Heart left ventricle (tissue), 16 donors: ENCODE measurements around the gene PGA4. TPM values are rescaled to one million over a fixed set of nuclear protein-coding genes. Genes with fewer than 3 reads are reported as not detected.
"Not testable (repeated sequence)": the region's sequence is repeated elsewhere in the genome, so short reads cannot be mapped to it uniquely, and the experiment has no call there.

Experiments used
- ATAC-seq, 4 donors: fragments of 200-7000 bp; cut with Tn5 transposase; one replicate each; pipeline ENCODE4 v1.9.1; 2020 to 2022; ENCODE audit warnings: moderate library complexity in 4 of 4, mild to moderate bottlenecking in 3 of 4, moderate number of reproducible peaks in 1 of 4
- DNase-seq, 5 donors: peaks; one replicate each; pipeline ENCODE4 v3.0.0-alpha.2; 2020
- H3K27ac ChIP-seq, 12 donors: fragments of 200-600 bp; sonication (generic) in 4 of 12; one replicate each; pipeline versions ENCODE4 v1.5.0 to v1.8.0; 2016 to 2022; ENCODE audit warnings: mild to moderate bottlenecking in 2 of 12
- H3K27me3 ChIP-seq, 9 donors: fragments of 200-600 bp; sonication (generic) in 2 of 9; one replicate each; pipeline versions ENCODE4 v1.5.1 to v1.8.0; 2016 to 2022; ENCODE audit warnings: mild to moderate bottlenecking in 3 of 9
- H3K36me3 ChIP-seq, 9 donors: fragments of 200-600 bp; sonication (generic) in 2 of 9; one replicate each; pipeline versions ENCODE4 v1.5.0 to v1.8.0; 2018 to 2022; ENCODE audit warnings: mild to moderate bottlenecking in 2 of 9
- H3K4me1 ChIP-seq, 12 donors: fragments of 200-600 bp; sonication (generic) in 4 of 12; one replicate each; pipeline versions ENCODE4 v1.5.0 to v1.8.0; 2016 to 2022; ENCODE audit warnings: mild to moderate bottlenecking in 3 of 12
- H3K4me3 ChIP-seq, 12 donors: fragments of 200-600 bp; sonication (generic) in 4 of 12; one replicate each; pipeline versions ENCODE4 v1.5.0 to v1.8.0; 2017 to 2022; ENCODE audit warnings: mild to moderate bottlenecking in 9 of 12, moderate library complexity in 4 of 12
- H3K9me3 ChIP-seq, 12 donors: fragments of 200-600 bp; sonication (generic) in 4 of 12; one replicate each; pipeline versions ENCODE4 v1.5.0 to v1.8.0; 2016 to 2022; ENCODE audit warnings: mild to moderate bottlenecking in 1 of 12
- POLR2A ChIP-seq, 2 donors: fragments of 450-650 bp; IDR thresholded peaks; one replicate each; pipeline ENCODE4 v1.6.1; 2017; ENCODE audit warnings: antibody characterized with exemption in 2 of 2, mild to moderate bottlenecking in 2 of 2, moderate library complexity in 2 of 2
- WGBS, 4 donors: extraction: QIAGEN DNeasy Blood & Tissue Kit in 2 of 4; methylation state at CpG; one replicate each; pipeline versions ENCODE4 v1.1.5 to v1.1.7; 2013 to 2018; 5-methylcytosine and 5-hydroxymethylcytosine counted together
- intact Hi-C, 10 donors: fragments of 100-400 bp; cut with DNase I; formaldehyde crosslinking; loops; one replicate each; pipeline versions ENCODE4 v1.11.1 to v1.14.2; 2022
- polyA plus RNA-seq, 2 donors: library from polyadenylated mRNA; stranded (reverse); fragments of 200-250 nt; gene quantifications; one replicate each; pipeline ENCODE4 v1.2.3, GENCODE V29; 2013
- total RNA-seq, 9 donors: library from RNA; depleted of rRNA in 2 of 9; stranded (reverse); fragments of >200 nt in 2 of 9; fragmentation: NEBNext Ultra II Directional in 3 of 9; extraction: Animal tissue kit (Norgen Biotek cat#: 25700) in 3 of 9; gene quantifications; one replicate each; pipeline versions ENCODE4 v1.1.0 to v1.2.4, GENCODE V29; 2016 to 2023
- TF ChIP-seq, protein P1 (sequence below), 12 donors: fragments of 200-600 bp; sonication (generic) in 4 of 12; IDR thresholded peaks; one replicate each; pipeline versions ENCODE4 v1.5.0 to v1.8.0; 2018 to 2022; ENCODE audit warnings: antibody characterized with exemption in 12 of 12, mild to moderate bottlenecking in 5 of 12
- donor health status: ischemic (EF 13 %, LVEDD 7.1; RV severe dilation, severe dysfunction).
- donor health status: healthy with polysubstance abuse.
- donor health status: DM: no; HTN: yes; CAD: no.
- donor health status: DM: no; HTN: no; CAD: no.
- donor health status: ischemic (EF 25% LVEDD 6.9; RV normal size, moderate dysfunction).
- donor health status: ischemic (EF 25% LVEDD 5.7; RV mildly dilated, moderate dysfunction).
- donor health status: healthy.
- donor health status: DM: yes; HTN: yes; CAD: no.
- donor health status: ischemic (EF 35%, LVEDD 5.7; RV mildly dilated, moderate dysfunction).
- donor health status: nonischemic (EF 11% LVEDD 7.7; RV severe dilation, severe dysfunction).
- donor health status: DM: yes; HTN: yes; CAD: no.
- donor health status: PGD.
- donor health status: ischemic (EF 29% LVEDD 5.4; RV normal size, mild dysfunction).
- donor health status: nonischemic (EF 23%, LVEDD 6.1; RV moderate dilation, normal function).

Gene PGA4
- total and polyA plus RNA-seq, 11 donors = 0.21 to 5.9 (median 1.0) TPM; not detected in 3

DNA sequence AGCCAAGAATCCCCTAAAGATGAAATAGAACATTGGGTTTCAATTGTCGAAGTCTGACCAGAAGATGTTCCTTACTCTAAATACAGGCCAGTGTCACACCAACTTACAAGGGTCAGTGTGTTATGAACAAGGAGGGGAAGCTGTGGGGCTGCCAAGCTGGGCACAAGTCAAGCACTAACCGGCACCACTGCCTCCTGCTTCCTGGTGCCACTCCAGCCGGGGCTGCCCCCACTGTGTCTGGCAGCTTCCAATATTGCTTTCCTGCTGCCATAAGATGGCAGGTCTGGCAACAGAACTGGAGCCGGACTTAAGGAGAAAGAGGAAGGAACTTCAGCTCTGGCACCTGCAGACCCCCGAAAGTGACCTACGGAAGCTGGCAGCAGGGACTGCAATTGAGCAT is 47.2 kb upstream of the PGA4 start:
- H3K4me3 ChIP-seq = no peak overlapping the region
- peaks cover 0 to 10% (median 0%) of the 10 kb centered on the region in 9 donors for H3K27me3 ChIP-seq
- no peak for DNase-seq
- intact Hi-C loops = no loop called here
- H3K4me1 ChIP-seq = peaks cover 0 to 14% (median 0%) of the 10 kb centered on the region in 12 donors
- no peak overlapping the region for H3K27ac ChIP-seq
- H3K9me3 ChIP-seq = no peaks in the 10 kb centered on the region
- 75 to 86% (median 77%) methylated on average over 6 of the region's 6 CpGs for WGBS, 4 donors
- no peak for TF ChIP-seq POLR2A (IDR thresholded peaks at IDR 0.05)
- TF ChIP-seq, protein P1, sequence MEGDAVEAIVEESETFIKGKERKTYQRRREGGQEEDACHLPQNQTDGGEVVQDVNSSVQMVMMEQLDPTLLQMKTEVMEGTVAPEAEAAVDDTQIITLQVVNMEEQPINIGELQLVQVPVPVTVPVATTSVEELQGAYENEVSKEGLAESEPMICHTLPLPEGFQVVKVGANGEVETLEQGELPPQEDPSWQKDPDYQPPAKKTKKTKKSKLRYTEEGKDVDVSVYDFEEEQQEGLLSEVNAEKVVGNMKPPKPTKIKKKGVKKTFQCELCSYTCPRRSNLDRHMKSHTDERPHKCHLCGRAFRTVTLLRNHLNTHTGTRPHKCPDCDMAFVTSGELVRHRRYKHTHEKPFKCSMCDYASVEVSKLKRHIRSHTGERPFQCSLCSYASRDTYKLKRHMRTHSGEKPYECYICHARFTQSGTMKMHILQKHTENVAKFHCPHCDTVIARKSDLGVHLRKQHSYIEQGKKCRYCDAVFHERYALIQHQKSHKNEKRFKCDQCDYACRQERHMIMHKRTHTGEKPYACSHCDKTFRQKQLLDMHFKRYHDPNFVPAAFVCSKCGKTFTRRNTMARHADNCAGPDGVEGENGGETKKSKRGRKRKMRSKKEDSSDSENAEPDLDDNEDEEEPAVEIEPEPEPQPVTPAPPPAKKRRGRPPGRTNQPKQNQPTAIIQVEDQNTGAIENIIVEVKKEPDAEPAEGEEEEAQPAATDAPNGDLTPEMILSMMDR (IDR thresholded peaks at IDR 0.05) = no peak
- no peak for ATAC-seq
- H3K36me3 ChIP-seq = no peaks in the 10 kb centered on the region

DNA sequence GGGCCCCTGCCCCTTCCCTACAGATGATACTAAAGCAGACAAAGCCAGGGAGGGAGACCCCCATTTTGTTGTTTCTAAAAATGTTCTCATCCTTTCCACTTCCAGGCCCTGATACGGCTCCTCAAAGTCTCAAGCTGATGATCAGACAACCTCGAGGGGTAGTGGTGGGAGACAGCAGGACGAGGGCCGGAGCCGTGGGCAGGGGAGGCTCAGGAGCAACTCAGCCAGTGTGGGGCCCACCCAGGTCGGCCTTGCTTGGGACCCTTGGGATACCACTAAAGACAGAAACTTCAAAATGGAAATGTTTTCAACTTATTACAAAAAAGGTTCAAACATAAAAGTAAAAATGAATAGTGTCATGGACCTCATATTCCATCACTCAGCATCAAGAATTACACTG is 45.7 kb upstream of the PGA4 start:
- WGBS, 4 donors = 48 to 61% (median 50%) methylated on average over 6 of the region's 6 CpGs

DNA sequence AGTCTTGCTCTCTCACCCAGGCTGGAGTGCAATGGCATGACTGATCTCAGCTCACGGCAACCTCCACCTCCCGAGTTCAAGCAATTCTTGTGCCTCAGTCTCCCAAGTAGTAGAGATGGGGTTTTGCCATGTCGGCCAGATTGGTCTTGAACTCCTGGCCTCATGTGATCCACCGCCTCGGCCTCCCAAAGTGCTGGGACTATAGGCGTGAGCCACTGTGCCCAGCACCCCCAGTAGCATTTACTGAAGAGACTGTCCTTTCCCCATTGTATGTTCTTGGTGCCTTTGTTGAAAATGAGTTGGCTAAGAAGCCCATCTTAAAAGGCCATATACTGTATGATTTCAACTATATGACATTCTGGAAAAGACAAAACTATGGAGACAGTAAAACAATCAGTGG is 41.9 kb upstream of the PGA4 start:
- H3K4me3 ChIP-seq, ATAC-seq, H3K27ac ChIP-seq, H3K4me1 ChIP-seq, H3K9me3 ChIP-seq, DNase-seq, H3K27me3 ChIP-seq, H3K36me3 ChIP-seq: not testable (repeated sequence)
- WGBS, 4 donors = 88 to 97% (median 92%) methylated on average over 6 of the region's 6 CpGs
- intact Hi-C loops = loop anchor here in 3 of 10 donors (5.0 to 10.0 kb wide), 3 partner anchors 48 to 405 kb away; no protein-coding TSS in a partner anchor

More for the DNA sequence above, 45.7 kb upstream of the PGA4 start:
- DNase-seq (no peak), ATAC-seq (no peak)
- intact Hi-C loops = no loop called here
- H3K4me1 ChIP-seq = peaks cover 0 to 14% (median 0%) of the 10 kb centered on the region in 12 donors
- TF ChIP-seq POLR2A (IDR thresholded peaks at IDR 0.05) = no peak
- TF ChIP-seq, protein P1 (IDR thresholded peaks at IDR 0.05) = no peak
- no peak overlapping the region for H3K4me3 ChIP-seq
- no peak overlapping the region for H3K27ac ChIP-seq
- H3K27me3 ChIP-seq = peaks cover 0 to 10% (median 0%) of the 10 kb centered on the region in 9 donors
- H3K36me3 ChIP-seq = no peaks in the 10 kb centered on the region
- H3K9me3 ChIP-seq = no peaks in the 10 kb centered on the region

DNA sequence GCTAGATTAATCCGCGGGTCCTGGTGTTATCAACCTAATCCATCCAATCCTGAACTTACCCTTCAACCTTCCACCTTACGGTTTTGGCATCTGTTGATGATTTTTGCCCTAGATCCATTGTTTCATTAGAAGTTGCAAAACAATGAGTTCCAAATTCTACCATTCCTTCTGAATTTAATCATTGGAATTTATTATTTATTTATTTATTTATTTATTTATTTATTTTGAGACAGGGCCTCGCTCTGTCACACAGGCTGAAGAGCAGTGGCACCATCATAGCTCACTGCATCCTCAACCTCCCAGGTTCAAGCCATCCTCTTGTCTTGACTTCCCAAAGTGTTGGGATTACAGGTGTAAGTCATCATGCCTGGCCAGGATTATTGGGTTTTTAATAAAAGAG is 40.7 kb upstream of the PGA4 start:
- intact Hi-C loops = loop anchor here in 3 of 10 donors (5.0 to 10.0 kb wide), 3 partner anchors 49 to 407 kb away; no protein-coding TSS in a partner anchor
- no peak overlapping the region for H3K4me3 ChIP-seq
- no peaks in the 10 kb centered on the region for H3K36me3 ChIP-seq
- TF ChIP-seq, protein P1 (IDR thresholded peaks at IDR 0.05) = no peak
- no peak for TF ChIP-seq POLR2A (IDR thresholded peaks at IDR 0.05)
- no peaks in the 10 kb centered on the region for H3K9me3 ChIP-seq
- 90 to 96% (median 95%) methylated on average over 4 of the region's 4 CpGs for WGBS, 4 donors
- no peak for ATAC-seq
- H3K27me3 ChIP-seq = peaks cover 0 to 5% (median 0%) of the 10 kb centered on the region in 9 donors
- H3K27ac ChIP-seq = no peak overlapping the region
- H3K4me1 ChIP-seq = no peaks in the 10 kb centered on the region
- DNase-seq = no peak

DNA sequence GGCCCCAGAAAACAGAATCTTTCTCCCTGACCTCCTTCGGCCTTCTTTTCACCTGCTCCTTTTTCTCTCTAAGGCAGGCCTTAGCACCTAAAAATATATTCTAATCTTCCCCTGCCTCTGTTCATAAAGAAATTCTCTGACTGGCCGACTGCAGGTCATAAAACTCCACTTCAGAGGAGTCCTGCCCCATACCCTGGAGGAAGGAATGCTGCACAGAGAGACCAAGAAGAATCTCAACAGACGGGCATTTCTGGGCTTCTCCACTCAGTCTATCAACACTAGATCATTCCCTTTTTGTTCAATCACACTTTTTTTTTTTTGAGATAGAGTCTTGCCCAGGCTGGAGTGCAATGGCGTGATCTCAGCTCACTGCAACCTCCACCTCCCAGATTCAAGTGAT is 38.5 kb upstream of the PGA4 start:
- Histone ChIP-seq H3K27me3 (peaks cover 0 to under 1% (median 0%) of the 10 kb centered on the region in 9 donors), H3K36me3 (no peaks in the 10 kb centered on the region), H3K4me1 (no peaks in the 10 kb centered on the region), H3K4me3 (no peak overlapping the region), H3K27ac (no peak overlapping the region), H3K9me3 (no peaks in the 10 kb centered on the region)
- 79 to 86% (median 84%) methylated on average over 4 of the region's 4 CpGs for WGBS, 4 donors
- intact Hi-C loops = loop anchor here in 3 of 10 donors (5.0 to 10.0 kb wide), 3 partner anchors 51 to 409 kb away; no protein-coding TSS in a partner anchor
- no peak for TF ChIP-seq POLR2A (IDR thresholded peaks at IDR 0.05)
- TF ChIP-seq, protein P1 (IDR thresholded peaks at IDR 0.05) = no peak
- DNase-seq (no peak), ATAC-seq (no peak)
